ENCODE results near the gene NYNRIN. TPM values are rescaled to one million over a fixed set of nuclear protein-coding genes. Genes with fewer than 3 reads are reported as not detected.

Gene NYNRIN
- total RNA-seq, 1 experiment from 2014 or later = 0.31 TPM

DNA sequence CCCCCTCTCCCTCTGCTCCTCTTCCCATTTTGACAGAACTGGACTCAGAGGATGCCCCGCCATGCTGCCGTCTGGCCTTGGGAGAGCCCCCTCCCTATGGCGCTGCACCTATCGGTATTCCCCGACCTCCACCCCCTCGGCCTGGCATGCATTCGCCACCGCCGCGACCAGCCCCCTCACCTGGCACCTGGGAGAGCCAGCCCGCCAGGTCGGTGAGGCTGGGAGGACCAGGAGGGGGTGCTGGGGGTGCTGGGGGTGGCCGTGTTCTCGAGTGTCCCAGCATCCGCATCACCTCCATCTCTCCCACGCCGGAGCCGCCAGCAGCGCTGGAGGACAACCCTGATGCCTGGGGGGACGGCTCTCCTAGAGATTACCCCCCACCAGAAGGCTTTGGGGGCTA lies 29.3 kb upstream of the NYNRIN start:
- CTCF ChIA-PET = no interaction called here

DNA sequence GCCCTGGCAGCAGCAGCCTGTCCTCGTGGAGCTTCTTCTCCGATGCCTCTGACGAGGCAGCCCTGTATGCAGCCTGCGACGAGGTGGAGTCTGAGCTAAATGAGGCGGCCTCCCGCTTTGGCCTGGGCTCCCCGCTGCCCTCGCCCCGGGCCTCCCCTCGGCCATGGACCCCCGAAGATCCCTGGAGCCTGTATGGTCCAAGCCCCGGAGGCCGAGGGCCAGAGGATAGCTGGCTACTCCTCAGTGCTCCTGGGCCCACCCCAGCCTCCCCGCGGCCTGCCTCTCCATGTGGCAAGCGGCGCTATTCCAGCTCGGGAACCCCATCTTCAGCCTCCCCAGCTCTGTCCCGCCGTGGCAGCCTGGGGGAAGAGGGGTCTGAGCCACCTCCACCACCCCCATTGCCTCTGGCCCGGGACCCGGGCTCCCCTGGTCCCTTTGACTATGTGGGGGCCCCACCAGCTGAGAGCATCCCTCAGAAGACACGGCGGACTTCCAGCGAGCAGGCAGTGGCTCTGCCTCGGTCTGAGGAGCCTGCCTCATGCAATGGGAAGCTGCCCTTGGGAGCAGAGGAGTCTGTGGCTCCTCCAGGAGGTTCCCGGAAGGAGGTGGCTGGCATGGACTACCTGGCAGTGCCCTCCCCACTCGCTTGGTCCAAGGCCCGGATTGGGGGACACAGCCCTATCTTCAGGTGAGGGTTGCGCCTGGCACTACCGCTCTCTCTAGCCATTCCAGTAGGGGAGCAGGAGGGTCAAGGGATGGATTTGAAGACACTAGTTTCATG lies 28.7 kb upstream of the NYNRIN start:
- Histone ChIP-seq H3K4me3 (ENCODE audit: low read depth in 2 of 2, low read length in 2 of 2) (no peak overlapping the region), H3K27ac (ENCODE audit: low read length) (no peak overlapping the region), H3K4me1 (ENCODE audit: control insufficient read depth, insufficient read depth, low read length) (peaks cover 6% of the 10 kb centered on the region), H3K9me3 (ENCODE audit: control insufficient read depth, insufficient read depth, low read depth, low read length) (no peaks in the 10 kb centered on the region), H3K36me3 (ENCODE audit: control insufficient read depth, insufficient read depth, low read length) (no peaks in the 10 kb centered on the region; the same call in 1 of the 2 replicates), H3K27me3 (ENCODE audit: control insufficient read depth, insufficient read depth, low read length) (no peaks in the 10 kb centered on the region)
- intact Hi-C loops (cut with micrococcal nuclease; ENCODE audit: unreplicated experiment) (no loop called here), in situ Hi-C loops (cut with HindIII; ENCODE audit: low pct_unique_long_range_greater_than_20kb, low sequenced_read_pairs) (no loop called here)
- no peak for TF ChIP-seq POLR2AphosphoS5 (IDR thresholded peaks at IDR 0.05; ENCODE audit: low read depth, low read length)
- TF ChIP-seq, protein P1, sequence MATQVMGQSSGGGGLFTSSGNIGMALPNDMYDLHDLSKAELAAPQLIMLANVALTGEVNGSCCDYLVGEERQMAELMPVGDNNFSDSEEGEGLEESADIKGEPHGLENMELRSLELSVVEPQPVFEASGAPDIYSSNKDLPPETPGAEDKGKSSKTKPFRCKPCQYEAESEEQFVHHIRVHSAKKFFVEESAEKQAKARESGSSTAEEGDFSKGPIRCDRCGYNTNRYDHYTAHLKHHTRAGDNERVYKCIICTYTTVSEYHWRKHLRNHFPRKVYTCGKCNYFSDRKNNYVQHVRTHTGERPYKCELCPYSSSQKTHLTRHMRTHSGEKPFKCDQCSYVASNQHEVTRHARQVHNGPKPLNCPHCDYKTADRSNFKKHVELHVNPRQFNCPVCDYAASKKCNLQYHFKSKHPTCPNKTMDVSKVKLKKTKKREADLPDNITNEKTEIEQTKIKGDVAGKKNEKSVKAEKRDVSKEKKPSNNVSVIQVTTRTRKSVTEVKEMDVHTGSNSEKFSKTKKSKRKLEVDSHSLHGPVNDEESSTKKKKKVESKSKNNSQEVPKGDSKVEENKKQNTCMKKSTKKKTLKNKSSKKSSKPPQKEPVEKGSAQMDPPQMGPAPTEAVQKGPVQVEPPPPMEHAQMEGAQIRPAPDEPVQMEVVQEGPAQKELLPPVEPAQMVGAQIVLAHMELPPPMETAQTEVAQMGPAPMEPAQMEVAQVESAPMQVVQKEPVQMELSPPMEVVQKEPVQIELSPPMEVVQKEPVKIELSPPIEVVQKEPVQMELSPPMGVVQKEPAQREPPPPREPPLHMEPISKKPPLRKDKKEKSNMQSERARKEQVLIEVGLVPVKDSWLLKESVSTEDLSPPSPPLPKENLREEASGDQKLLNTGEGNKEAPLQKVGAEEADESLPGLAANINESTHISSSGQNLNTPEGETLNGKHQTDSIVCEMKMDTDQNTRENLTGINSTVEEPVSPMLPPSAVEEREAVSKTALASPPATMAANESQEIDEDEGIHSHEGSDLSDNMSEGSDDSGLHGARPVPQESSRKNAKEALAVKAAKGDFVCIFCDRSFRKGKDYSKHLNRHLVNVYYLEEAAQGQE (IDR thresholded peaks at IDR 0.05; ENCODE audit: insufficient read depth in 1 of 2, low read depth in 2 of 2, low read length in 1 of 2) = no peak
- TF ChIP-seq TCF7L2 (IDR thresholded peaks at IDR 0.05; ENCODE audit: low read depth, low read length) = no peak
- no peak for TF ChIP-seq SIN3A (IDR thresholded peaks at IDR 0.05; ENCODE audit: borderline replicate concordance, insufficient read depth, low read depth, low read length)
- TF ChIP-seq, protein P2, sequence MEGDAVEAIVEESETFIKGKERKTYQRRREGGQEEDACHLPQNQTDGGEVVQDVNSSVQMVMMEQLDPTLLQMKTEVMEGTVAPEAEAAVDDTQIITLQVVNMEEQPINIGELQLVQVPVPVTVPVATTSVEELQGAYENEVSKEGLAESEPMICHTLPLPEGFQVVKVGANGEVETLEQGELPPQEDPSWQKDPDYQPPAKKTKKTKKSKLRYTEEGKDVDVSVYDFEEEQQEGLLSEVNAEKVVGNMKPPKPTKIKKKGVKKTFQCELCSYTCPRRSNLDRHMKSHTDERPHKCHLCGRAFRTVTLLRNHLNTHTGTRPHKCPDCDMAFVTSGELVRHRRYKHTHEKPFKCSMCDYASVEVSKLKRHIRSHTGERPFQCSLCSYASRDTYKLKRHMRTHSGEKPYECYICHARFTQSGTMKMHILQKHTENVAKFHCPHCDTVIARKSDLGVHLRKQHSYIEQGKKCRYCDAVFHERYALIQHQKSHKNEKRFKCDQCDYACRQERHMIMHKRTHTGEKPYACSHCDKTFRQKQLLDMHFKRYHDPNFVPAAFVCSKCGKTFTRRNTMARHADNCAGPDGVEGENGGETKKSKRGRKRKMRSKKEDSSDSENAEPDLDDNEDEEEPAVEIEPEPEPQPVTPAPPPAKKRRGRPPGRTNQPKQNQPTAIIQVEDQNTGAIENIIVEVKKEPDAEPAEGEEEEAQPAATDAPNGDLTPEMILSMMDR (IDR thresholded peaks at IDR 0.05) = no peak
- BruUV-seq (replicated peaks) = no TSS peak
- DNase-seq (ENCODE audit: low read depth, low spot score) (no peak), ATAC-seq (no peak)
- ChIA-PET POLR2A (no interaction called here), CTCF (interaction anchor here (0.5 to 0.6 kb wide), 2 partner anchors 9 to 38 kb away, joined by 3 to 9 read pairs; no protein-coding TSS in a partner anchor)

More for the DNA sequence above, 29.3 kb upstream of the NYNRIN start:
- POLR2A ChIA-PET = no interaction called here
- Histone ChIP-seq H3K4me3 (ENCODE audit: low read depth in 2 of 2, low read length in 2 of 2) (no peak overlapping the region), H3K27me3 (ENCODE audit: control insufficient read depth, insufficient read depth, low read length) (no peaks in the 10 kb centered on the region), H3K4me1 (ENCODE audit: control insufficient read depth, insufficient read depth, low read length) (peaks cover 6% of the 10 kb centered on the region), H3K9me3 (ENCODE audit: control insufficient read depth, insufficient read depth, low read depth, low read length) (no peaks in the 10 kb centered on the region), H3K27ac (ENCODE audit: low read length) (no peak overlapping the region), H3K36me3 (ENCODE audit: control insufficient read depth, insufficient read depth, low read length) (no peaks in the 10 kb centered on the region; the same call in 1 of the 2 replicates)
- no peak for TF ChIP-seq SIN3A (IDR thresholded peaks at IDR 0.05; ENCODE audit: borderline replicate concordance, insufficient read depth, low read depth, low read length)
- TF ChIP-seq, protein P1 (IDR thresholded peaks at IDR 0.05; ENCODE audit: insufficient read depth in 1 of 2, low read depth in 2 of 2, low read length in 1 of 2) = no peak
- no peak for TF ChIP-seq TCF7L2 (IDR thresholded peaks at IDR 0.05; ENCODE audit: low read depth, low read length)
- no peak for TF ChIP-seq POLR2AphosphoS5 (IDR thresholded peaks at IDR 0.05; ENCODE audit: low read depth, low read length)
- TF ChIP-seq, protein P2 (IDR thresholded peaks at IDR 0.05) = no peak
- intact Hi-C loops (cut with micrococcal nuclease; ENCODE audit: unreplicated experiment) (no loop called here), in situ Hi-C loops (cut with HindIII; ENCODE audit: low pct_unique_long_range_greater_than_20kb, low sequenced_read_pairs) (no loop called here)
- BruUV-seq (replicated peaks) = no TSS peak
- DNase-seq (ENCODE audit: low read depth, low spot score) (no peak), ATAC-seq (no peak)
